GM12874 (cell line): ENCODE results near the gene HSD11B1.

Experiments used
- TF ChIP-seq, protein P1 (sequence below): IDR thresholded peaks from 2 replicates; pipeline ENCODE4 v1.5.1; 2011; ENCODE audit warnings: low read depth, mild to moderate bottlenecking, control low read depth, low read length, moderate library complexity; ENCODE audit not compliant: insufficient read depth

HSD11B1 gene

DNA sequence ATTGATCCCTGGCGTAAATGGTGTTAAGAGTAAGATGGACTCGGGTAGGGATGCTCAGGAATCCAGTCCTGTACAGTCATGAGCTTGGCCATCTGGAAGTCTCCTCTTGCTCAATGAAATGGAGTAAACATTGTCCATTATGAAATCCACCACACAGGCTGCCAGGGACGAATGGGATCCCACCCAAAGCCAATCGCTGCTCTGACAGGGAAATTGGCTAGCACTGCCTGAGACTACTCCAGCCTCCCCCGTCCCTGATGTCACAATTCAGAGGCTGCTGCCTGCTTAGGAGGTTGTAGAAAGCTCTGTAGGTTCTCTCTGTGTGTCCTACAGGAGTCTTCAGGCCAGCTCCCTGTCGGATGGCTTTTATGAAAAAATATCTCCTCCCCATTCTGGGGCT, at the start of gene HSD11B1:
Gene HSD11B1 (plus strand): TSS at position 263 of the 400 bp plus-strand sequence. CDS start 97 bp downstream, at position 360.
- TF ChIP-seq, protein P1, sequence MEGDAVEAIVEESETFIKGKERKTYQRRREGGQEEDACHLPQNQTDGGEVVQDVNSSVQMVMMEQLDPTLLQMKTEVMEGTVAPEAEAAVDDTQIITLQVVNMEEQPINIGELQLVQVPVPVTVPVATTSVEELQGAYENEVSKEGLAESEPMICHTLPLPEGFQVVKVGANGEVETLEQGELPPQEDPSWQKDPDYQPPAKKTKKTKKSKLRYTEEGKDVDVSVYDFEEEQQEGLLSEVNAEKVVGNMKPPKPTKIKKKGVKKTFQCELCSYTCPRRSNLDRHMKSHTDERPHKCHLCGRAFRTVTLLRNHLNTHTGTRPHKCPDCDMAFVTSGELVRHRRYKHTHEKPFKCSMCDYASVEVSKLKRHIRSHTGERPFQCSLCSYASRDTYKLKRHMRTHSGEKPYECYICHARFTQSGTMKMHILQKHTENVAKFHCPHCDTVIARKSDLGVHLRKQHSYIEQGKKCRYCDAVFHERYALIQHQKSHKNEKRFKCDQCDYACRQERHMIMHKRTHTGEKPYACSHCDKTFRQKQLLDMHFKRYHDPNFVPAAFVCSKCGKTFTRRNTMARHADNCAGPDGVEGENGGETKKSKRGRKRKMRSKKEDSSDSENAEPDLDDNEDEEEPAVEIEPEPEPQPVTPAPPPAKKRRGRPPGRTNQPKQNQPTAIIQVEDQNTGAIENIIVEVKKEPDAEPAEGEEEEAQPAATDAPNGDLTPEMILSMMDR, result no peak

DNA sequence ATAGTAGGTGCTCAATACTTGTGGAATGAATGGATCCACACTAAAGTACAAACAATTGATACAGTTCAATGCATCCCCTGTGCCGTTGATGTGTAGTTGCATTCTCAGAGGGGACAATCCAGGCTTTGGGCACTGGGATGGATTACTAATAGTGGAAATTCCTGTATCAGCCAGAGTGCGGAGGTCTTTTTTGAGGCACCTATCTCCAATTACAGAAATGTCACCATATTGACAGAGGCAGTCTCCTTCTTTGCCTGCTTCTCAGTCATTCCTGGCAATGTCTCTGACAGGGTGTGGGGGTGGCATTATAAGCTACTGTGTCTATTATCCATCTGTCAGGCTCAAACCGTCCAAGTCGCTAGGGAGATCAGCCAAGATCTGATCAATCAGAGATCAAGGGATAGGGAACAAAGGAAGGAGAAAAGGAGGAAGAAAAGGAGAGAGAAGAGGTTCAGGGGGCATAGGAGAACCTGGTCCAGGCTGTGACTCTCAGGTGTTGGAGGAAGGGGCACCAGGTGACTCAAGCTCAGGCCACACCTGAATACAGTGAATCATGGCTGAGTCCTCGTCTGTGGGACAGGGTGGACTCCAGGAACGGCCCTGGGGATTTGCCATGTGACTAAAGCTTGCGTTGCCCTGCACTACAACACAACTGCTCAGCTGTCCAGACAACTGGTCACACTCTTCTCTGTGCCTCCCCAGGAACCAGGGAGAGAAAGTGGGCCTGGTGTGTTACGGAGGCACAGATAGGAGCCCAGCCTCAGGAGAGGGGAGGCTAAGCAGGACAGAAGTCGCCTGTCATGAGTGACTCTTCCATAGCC, 49.0 kb upstream of the HSD11B1 start:
- TF ChIP-seq, protein P1, result no peak

DNA sequence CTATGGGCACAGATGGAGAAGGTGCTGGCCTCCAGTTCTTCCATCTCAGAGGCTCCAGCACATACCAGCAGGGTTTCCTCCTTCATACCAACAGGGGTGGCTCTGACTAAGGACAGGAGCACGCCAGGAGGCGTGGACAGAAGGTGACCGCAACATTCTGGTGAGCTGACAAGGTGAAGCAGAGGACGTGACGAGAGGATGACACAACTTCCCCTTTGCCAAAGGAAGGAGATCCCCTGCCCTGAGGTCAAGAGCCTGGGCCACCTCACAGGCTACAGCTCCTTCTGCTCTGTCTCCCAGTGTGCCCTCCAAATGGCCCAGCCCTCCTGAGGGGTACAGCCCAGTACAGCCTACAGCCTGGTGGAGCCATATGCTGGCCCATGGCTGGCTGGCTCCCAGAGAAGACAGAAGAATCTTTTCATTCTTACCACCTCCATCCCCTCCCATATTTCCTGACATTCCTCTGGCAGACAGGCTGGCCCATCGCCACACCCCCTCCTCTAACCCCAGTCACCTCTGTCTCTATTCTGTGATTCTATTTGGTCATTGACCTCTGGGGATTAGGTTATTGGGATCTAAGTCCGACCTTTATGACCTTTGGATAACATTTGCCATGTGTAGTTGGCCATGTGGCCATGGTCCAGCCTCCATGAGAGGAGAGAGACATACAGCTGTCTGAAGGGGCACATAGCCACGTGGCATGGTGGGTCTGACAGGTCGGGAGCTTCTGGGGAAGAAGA, 47.3 kb upstream of the HSD11B1 start:
- TF ChIP-seq, protein P1, result no peak

DNA sequence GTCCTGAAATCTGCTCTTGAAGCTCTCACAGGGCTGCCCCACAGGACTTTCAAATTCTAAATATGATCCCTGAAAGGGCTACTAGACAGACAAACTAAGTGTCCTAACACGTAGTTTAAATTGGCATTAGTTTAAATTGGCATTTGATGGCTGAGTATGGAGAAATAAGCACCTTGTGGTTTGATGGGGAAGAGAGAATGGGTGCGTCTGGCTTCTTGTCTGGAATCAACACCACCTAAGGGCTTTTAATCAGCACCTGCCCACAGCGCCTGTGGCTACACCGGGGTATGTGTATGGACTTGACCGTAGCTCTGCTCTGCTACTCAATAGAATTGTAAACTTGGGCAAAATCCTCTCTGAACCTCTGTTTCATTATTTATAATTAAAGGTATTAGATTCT, 46.7 kb upstream of the HSD11B1 start:
- TF ChIP-seq, protein P1, result no peak

DNA sequence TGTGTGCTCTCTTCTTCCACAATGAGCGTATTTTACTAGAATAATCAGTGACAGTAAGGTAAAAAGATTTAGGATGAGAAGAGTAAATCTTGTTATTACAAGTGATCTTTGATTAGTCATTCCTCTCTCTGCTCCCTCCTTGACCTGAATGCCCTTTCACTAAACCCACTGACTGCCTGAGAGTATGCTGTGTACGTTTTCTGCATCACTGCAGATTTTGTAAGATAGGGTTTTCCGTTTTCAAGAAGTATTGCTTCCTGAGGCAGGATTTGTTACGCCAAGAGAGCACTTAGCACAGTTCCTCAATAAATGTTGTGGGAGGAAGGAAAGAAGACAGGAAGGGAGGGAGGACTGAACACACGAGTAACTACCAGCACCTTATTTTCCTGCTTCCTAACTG, 44.7 kb upstream of the HSD11B1 start:
- TF ChIP-seq, protein P1, result no peak

DNA sequence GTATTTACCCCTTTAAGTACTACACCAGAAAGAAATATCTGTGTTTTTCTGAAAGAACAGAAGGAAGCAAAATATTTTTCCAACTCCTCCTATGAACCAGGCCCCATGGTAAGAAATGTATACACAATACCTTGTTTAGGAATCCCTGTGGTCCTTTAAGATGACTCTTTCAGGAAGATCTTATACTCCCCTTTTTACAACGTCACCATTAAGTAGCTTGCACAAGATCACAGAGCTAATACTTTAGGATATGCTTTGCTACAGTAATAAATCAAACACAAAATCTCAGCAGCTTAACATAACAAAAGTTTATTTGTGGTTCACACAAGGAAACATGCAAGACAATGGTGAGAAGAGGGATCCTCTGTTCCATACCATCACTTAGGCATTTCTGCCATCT, 43.6 kb upstream of the HSD11B1 start:
- TF ChIP-seq, protein P1, result no peak

DNA sequence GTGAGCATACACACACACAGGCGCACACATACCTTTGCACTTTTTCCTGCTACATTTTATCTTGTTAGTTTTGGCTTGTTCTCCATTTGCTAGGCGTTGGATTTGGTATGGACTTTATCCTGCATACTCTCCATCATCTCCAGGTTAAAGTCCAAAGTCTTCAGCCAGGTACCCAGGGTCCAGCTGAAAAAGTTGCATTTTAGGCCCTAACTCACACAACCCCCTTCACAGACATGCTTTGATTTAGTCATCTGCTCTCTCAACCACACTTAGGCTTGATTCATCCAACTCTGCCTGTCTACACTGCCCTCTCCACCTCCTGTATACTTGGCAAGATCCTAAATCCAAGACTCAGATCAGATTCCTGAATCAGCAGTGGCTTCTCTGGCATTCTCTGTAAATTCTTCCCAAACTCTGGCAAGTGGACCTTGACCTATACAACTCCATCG, 41.7 kb upstream of the HSD11B1 start:
- TF ChIP-seq, protein P1, result no peak
